Measurements from ENCODE around the gene AKR1A1. TPM values are rescaled to one million over a fixed set of nuclear protein-coding genes. Genes with fewer than 3 reads are reported as not detected.

Gene AKR1A1
- total and polyA plus RNA-seq, 2 donors (not counting 3 experiments of a cell fraction or from before 2014, with no cell fraction given) = 172 to 227 TPM

Small RNA genes lying within 50 kb of the gene (small RNA-seq; reads per million reads assigned to genes)
- gene AL355480.1 (ENCODE audit: insufficient read depth, insufficient read length, low read depth, low replicate concordance) (not detected), gene AL355480.2 (ENCODE audit: insufficient read depth, insufficient read length, low read depth, low replicate concordance) (not detected), gene AL355480.3 (ENCODE audit: insufficient read depth, insufficient read length, low read depth, low replicate concordance) (not detected), gene AL355480.4 (ENCODE audit: insufficient read depth, insufficient read length, low read depth, low replicate concordance) (not detected)

Other genes with a start within 250 kb of the AKR1A1 start
- gene HPDL, start 223.9 kb upstream of the AKR1A1 start, total RNA-seq = 5.6 and 5.9 TPM in 2 replicates
- gene HPDL, start 223.9 kb upstream of the AKR1A1 start, polyA plus RNA-seq = 3.4 and 3.7 TPM in 2 replicates
- gene TOE1, start 210.7 kb upstream of the AKR1A1 start, total RNA-seq = 15.8 and 16.3 TPM in 2 replicates
- gene TOE1, start 210.7 kb upstream of the AKR1A1 start, polyA plus RNA-seq = 24.9 and 25.2 TPM in 2 replicates
- gene MUTYH, start 210.4 kb upstream of the AKR1A1 start, total RNA-seq = 14.3 and 16.6 TPM in 2 replicates
- 12.3 and 15.0 TPM in 2 replicates for gene MUTYH, start 210.4 kb upstream of the AKR1A1 start, polyA plus RNA-seq
- gene TESK2, start 59.7 kb upstream of the AKR1A1 start, total RNA-seq = 2.1 and 2.2 TPM in 2 replicates
- gene TESK2, start 59.7 kb upstream of the AKR1A1 start, polyA plus RNA-seq = 2.3 and 2.6 TPM in 2 replicates
- gene CCDC163, start 50.8 kb upstream of the AKR1A1 start, total RNA-seq = 2.0 and 2.6 TPM in 2 replicates
- gene CCDC163, start 50.8 kb upstream of the AKR1A1 start, polyA plus RNA-seq = 2.3 and 2.7 TPM in 2 replicates
- 6.0 and 6.9 TPM in 2 replicates for gene MMACHC, start 50.5 kb upstream of the AKR1A1 start, total RNA-seq
- 4.6 and 4.7 TPM in 2 replicates for gene MMACHC, start 50.5 kb upstream of the AKR1A1 start, polyA plus RNA-seq
- 681 and 685 TPM in 2 replicates for gene PRDX1, start 28.9 kb upstream of the AKR1A1 start, total RNA-seq
- gene PRDX1, start 28.9 kb upstream of the AKR1A1 start, polyA plus RNA-seq = 500 and 622 TPM in 2 replicates
- 149 and 157 TPM in 2 replicates for gene NASP, start 33.2 kb downstream of the AKR1A1 start, total RNA-seq
- 59.7 and 101 TPM in 2 replicates for gene NASP, start 33.2 kb downstream of the AKR1A1 start, polyA plus RNA-seq
- 3.5 and 3.6 TPM in 2 replicates for gene CCDC17, start 73.2 kb downstream of the AKR1A1 start, total RNA-seq
- 1.2 and 1.3 TPM in 2 replicates for gene CCDC17, start 73.2 kb downstream of the AKR1A1 start, polyA plus RNA-seq
- 88.8 and 89.7 TPM in 2 replicates for gene GPBP1L1, start 135.7 kb downstream of the AKR1A1 start, total RNA-seq
- 32.4 and 35.0 TPM in 2 replicates for gene GPBP1L1, start 135.7 kb downstream of the AKR1A1 start, polyA plus RNA-seq
- gene TMEM69, start 137.4 kb downstream of the AKR1A1 start, total RNA-seq = 23.8 and 25.6 TPM in 2 replicates
- gene TMEM69, start 137.4 kb downstream of the AKR1A1 start, polyA plus RNA-seq = 46.1 and 56.2 TPM in 2 replicates
- 6.3 and 7.2 TPM in 2 replicates for gene IPP, start 199.8 kb downstream of the AKR1A1 start, total RNA-seq
- 1.2 and 2.1 TPM in 2 replicates for gene IPP, start 199.8 kb downstream of the AKR1A1 start, polyA plus RNA-seq

Measured in endothelial cell of umbilical vein (primary cell).